ENCODE measurements around the gene LRRC45. TPM values are rescaled to one million over a fixed set of nuclear protein-coding genes. Genes with fewer than 3 reads are reported as not detected.

Gene LRRC45
- total RNA-seq, 1 experiment from 2014 or later: 40.1 TPM

DNA sequence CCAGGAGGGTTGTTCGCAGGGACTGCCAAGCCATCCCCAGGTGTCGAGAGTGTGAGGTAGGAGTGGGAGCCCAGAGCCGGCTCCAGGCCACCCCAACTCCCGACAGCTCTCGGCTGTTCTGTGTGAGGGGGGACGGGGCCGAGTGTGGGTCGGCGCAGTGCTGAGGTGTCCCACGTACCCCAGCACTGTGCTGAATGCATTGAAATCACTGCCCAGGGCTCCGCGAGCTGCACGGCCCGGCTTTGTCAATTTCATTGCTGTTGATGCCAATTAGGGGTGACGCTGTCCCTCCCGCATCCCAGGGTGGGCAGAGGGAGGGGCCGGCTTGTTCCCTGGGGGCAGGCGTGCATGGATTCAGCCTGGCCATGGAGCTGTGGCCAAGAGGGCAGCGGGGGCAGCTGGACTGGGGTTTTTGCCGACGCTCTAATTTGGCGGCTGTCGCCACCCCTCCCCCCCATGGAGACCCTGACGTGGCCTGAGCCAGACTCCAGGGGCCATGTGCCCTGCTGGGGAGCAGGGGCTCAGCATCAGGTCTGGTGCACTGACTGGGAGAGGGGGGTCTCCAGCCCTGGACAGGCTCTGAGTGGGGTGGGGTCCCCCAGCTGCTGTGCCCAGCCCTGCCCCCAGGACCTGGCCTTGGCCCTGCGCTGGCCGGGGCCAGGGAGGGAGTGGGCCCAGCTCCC, 14.7 kb upstream of the LRRC45 start:
- Histone ChIP-seq H3K36me3 (ENCODE audit: control insufficient read depth in 1 of 2, insufficient read depth in 2 of 2, low read length in 2 of 2) (no peaks in the 10 kb centered on the region), H3K4me2 (ENCODE audit: low read length) (no peak overlapping the region), H3K9me3 (ENCODE audit: control insufficient read depth in 1 of 2, insufficient read depth in 1 of 2, low read depth in 1 of 2, low read length in 2 of 2) (no peaks in the 10 kb centered on the region), H3K27ac (ENCODE audit: low read depth, low read length) (peak overlapping the region; percentile 5; the same call in 1 of the 2 replicates), H3K27me3 (ENCODE audit: insufficient read depth, low read length) (no peaks in the 10 kb centered on the region), H3K79me2 (ENCODE audit: insufficient read depth, low read length) (no peaks in the 10 kb centered on the region), H2AFZ (ENCODE audit: low read depth, low read length, poor library complexity, severe bottlenecking) (no peak overlapping the region), H3K4me3 (replicated peaks in 1 of 2; ENCODE audit: low read depth in 1 of 2, low read length in 2 of 2) (no peak overlapping the region), H4K20me1 (ENCODE audit: insufficient read depth) (no peaks in the 10 kb centered on the region), H3K4me1 (ENCODE audit: control insufficient read depth in 1 of 2, insufficient read depth in 2 of 2, low read length in 2 of 2) (peaks cover 15 to 22% of the 10 kb centered on the region in 2 experiments), H3K9me2 (ENCODE audit: insufficient read depth) (no peaks in the 10 kb centered on the region), H3K9ac (ENCODE audit: low read length) (no peak overlapping the region)
- ChIA-PET POLR2A (no interaction called here), CTCF (no interaction called here), RAD21 (ENCODE audit: low non-redundant PET in 1 of 2, low total read pairs in 2 of 2, uncharacterized antibody in 2 of 2, unreplicated experiment in 2 of 2) (no interaction called here)
- ATAC-seq (no peak), DNase-seq (ENCODE audit: low read depth, low spot score) (no peak)
- no TSS peak for BruUV-seq (replicated peaks)
- TF ChIP-seq SIN3A (IDR thresholded peaks at IDR 0.05; ENCODE audit: low read depth) (no peak), SRF (IDR thresholded peaks at IDR 0.05; ENCODE audit: low read depth) (no peak), POLR2A (IDR thresholded peaks at IDR 0.05; ENCODE audit: borderline replicate concordance, extremely low read depth, insufficient read depth, insufficient read length) (no peak), RAD21 (IDR thresholded peaks at IDR 0.05; ENCODE audit: low read depth) (no peak), EZH2 (IDR thresholded peaks at IDR 0.05) (no peak), ZNF274 (IDR thresholded peaks at IDR 0.05; ENCODE audit: low read depth, low read length) (no peak)
- TF ChIP-seq, protein P1, sequence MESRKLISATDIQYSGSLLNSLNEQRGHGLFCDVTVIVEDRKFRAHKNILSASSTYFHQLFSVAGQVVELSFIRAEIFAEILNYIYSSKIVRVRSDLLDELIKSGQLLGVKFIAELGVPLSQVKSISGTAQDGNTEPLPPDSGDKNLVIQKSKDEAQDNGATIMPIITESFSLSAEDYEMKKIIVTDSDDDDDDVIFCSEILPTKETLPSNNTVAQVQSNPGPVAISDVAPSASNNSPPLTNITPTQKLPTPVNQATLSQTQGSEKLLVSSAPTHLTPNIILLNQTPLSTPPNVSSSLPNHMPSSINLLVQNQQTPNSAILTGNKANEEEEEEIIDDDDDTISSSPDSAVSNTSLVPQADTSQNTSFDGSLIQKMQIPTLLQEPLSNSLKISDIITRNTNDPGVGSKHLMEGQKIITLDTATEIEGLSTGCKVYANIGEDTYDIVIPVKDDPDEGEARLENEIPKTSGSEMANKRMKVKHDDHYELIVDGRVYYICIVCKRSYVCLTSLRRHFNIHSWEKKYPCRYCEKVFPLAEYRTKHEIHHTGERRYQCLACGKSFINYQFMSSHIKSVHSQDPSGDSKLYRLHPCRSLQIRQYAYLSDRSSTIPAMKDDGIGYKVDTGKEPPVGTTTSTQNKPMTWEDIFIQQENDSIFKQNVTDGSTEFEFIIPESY (IDR thresholded peaks at IDR 0.05; ENCODE audit: extremely low read depth, insufficient replicate concordance, low read length): no peak
- TF ChIP-seq, protein P2, sequence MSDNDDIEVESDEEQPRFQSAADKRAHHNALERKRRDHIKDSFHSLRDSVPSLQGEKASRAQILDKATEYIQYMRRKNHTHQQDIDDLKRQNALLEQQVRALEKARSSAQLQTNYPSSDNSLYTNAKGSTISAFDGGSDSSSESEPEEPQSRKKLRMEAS (IDR thresholded peaks at IDR 0.05): no peak
- TF ChIP-seq, protein P3, sequence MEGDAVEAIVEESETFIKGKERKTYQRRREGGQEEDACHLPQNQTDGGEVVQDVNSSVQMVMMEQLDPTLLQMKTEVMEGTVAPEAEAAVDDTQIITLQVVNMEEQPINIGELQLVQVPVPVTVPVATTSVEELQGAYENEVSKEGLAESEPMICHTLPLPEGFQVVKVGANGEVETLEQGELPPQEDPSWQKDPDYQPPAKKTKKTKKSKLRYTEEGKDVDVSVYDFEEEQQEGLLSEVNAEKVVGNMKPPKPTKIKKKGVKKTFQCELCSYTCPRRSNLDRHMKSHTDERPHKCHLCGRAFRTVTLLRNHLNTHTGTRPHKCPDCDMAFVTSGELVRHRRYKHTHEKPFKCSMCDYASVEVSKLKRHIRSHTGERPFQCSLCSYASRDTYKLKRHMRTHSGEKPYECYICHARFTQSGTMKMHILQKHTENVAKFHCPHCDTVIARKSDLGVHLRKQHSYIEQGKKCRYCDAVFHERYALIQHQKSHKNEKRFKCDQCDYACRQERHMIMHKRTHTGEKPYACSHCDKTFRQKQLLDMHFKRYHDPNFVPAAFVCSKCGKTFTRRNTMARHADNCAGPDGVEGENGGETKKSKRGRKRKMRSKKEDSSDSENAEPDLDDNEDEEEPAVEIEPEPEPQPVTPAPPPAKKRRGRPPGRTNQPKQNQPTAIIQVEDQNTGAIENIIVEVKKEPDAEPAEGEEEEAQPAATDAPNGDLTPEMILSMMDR (IDR thresholded peaks at IDR 0.05 in 2 of 3, conservative IDR thresholded peaks at IDR 0.05 in 1 of 3; ENCODE audit: borderline replicate concordance in 1 of 3, insufficient read depth in 1 of 3, low read depth in 2 of 3, low read length in 2 of 3): no peak
- TF ChIP-seq, protein P4, sequence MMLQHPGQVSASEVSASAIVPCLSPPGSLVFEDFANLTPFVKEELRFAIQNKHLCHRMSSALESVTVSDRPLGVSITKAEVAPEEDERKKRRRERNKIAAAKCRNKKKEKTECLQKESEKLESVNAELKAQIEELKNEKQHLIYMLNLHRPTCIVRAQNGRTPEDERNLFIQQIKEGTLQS (IDR thresholded peaks at IDR 0.05): no peak
- intact Hi-C loops (cut with micrococcal nuclease): no loop called here
